ENCODE measurements around the gene MYH9.

- TF ChIP-seq, protein P1, sequence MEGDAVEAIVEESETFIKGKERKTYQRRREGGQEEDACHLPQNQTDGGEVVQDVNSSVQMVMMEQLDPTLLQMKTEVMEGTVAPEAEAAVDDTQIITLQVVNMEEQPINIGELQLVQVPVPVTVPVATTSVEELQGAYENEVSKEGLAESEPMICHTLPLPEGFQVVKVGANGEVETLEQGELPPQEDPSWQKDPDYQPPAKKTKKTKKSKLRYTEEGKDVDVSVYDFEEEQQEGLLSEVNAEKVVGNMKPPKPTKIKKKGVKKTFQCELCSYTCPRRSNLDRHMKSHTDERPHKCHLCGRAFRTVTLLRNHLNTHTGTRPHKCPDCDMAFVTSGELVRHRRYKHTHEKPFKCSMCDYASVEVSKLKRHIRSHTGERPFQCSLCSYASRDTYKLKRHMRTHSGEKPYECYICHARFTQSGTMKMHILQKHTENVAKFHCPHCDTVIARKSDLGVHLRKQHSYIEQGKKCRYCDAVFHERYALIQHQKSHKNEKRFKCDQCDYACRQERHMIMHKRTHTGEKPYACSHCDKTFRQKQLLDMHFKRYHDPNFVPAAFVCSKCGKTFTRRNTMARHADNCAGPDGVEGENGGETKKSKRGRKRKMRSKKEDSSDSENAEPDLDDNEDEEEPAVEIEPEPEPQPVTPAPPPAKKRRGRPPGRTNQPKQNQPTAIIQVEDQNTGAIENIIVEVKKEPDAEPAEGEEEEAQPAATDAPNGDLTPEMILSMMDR (IDR thresholded peaks at IDR 0.05; ENCODE audit: low read length): no peak
- no peak for TF ChIP-seq EZH2phosphoT487 (IDR thresholded peaks at IDR 0.05; ENCODE audit: low read length)
- no peak for TF ChIP-seq EZH2 (optimal IDR thresholded peaks at IDR 0.05; ENCODE audit: low read depth, low read length)
Observed at GRCh38 chr22:36383110-36383581, 4.6 kb downstream of the MYH9 start.
